GM21619 (cell line): Measurements from ENCODE around the gene HS1BP3.
A peak's percentile ranks its signal among the peaks of the same experiment; 100 is the strongest.

ENCODE experiments used
- ATAC-seq: cut with Tn5 transposase; IDR thresholded peaks from one replicate; pipeline ENCODE4 v1.9.1; 2021; ENCODE audit not compliant: unreplicated experiment

The HS1BP3 gene

GRCh38 chr2:20604401-20604911, 46.4 kb downstream of the HS1BP3 start:
- no peak for ATAC-seq

- ATAC-seq: no peak
Observed at GRCh38 chr2:20603791-20604190, 47.1 kb downstream of the HS1BP3 start.

- ATAC-seq: no peak
Observed at GRCh38 chr2:20602803-20603202, 48.1 kb downstream of the HS1BP3 start.

- no peak for ATAC-seq
Observed at GRCh38 chr2:20600756-20601325, 50.1 kb downstream of the HS1BP3 start.

- ATAC-seq: no peak
Observed at GRCh38 chr2:20599861-20600461, 50.9 kb downstream of the HS1BP3 start.

GRCh38 chr2:20599001-20599600, 51.8 kb downstream of the HS1BP3 start:
- ATAC-seq: no peak

GRCh38 chr2:20597860-20598183, 53.1 kb downstream of the HS1BP3 start:
- ATAC-seq: no peak

GRCh38 chr2:20596973-20597859, 53.7 kb downstream of the HS1BP3 start:
- no peak for ATAC-seq

GRCh38 chr2:20596193-20596972, 54.5 kb downstream of the HS1BP3 start:
- ATAC-seq: peak; percentile 1

GRCh38 chr2:20595439-20596192, 55.3 kb downstream of the HS1BP3 start:
- peak; percentile 85 for ATAC-seq

GRCh38 chr2:20594957-20595356, 55.9 kb downstream of the HS1BP3 start:
- no peak for ATAC-seq

GRCh38 chr2:20594048-20594750, 56.7 kb downstream of the HS1BP3 start:
- no peak for ATAC-seq

- ATAC-seq: no peak
Observed at GRCh38 chr2:20593072-20594034, 57.5 kb downstream of the HS1BP3 start.

- ATAC-seq: no peak
Observed at GRCh38 chr2:20592106-20593071, 58.5 kb downstream of the HS1BP3 start.

- ATAC-seq: no peak
Observed at GRCh38 chr2:20590704-20591515, 60.0 kb downstream of the HS1BP3 start.

- ATAC-seq: no peak
Observed at GRCh38 chr2:20589975-20590703, 60.8 kb downstream of the HS1BP3 start.
